T-cell (primary cell): Measurements from ENCODE around the gene ETDC. TPM values are rescaled to one million over a fixed set of nuclear protein-coding genes. Genes with fewer than 3 reads are reported as not detected.

ENCODE experiments used
- ATAC-seq, 4 experiments: fragments of 200-7000 bp in 3 of 4; fragments of 150-1000 bp in 1 of 4; cut with Tn5 transposase; replicated peaks in 1 of 4; 1 replicate in 3 of 4; 2 replicates in 1 of 4; pipeline ENCODE4 v1.10.0; 2021; ENCODE audit warnings: moderate library complexity in 3 of 4, mild to moderate bottlenecking in 2 of 4, moderate number of reproducible peaks in 1 of 4
- CTCF ChIA-PET, 2 donors: fragments of 300-600 bp; sonication (Branson Sonifier 250); formaldehyde crosslinking; loops; one replicate each; lab custom pipeline; 2022; ENCODE audit warnings: antibody characterized with exemption in 2 of 2; lab: Charles Lee
- POLR2A ChIA-PET, 2 donors: fragments of 300-600 bp; sonication (Branson Sonifier 250); formaldehyde crosslinking; loops; one replicate each; lab custom pipeline; 2022; ENCODE audit warnings: antibody characterized with exemption in 2 of 2; lab: Charles Lee
- DNase-seq, 35 experiments: peaks; one replicate each; pipeline versions ENCODE4 v3.0.0 to v3.0.0-alpha.2; 2013 to 2023
- H3K27ac ChIP-seq: one replicate; pipeline ENCODE4 v1.5.1; 2013; ENCODE audit warnings: low read length
- H3K27me3 ChIP-seq, 2 experiments: replicated peaks in 1 of 2; 1 replicate in 1 of 2; 2 replicates in 1 of 2; pipeline versions ENCODE4 v1.6.1 to v1.7.0; 2013; ENCODE audit warnings: low read length in 1 of 2, mixed read lengths in 1 of 2; ENCODE audit not compliant: control insufficient read depth in 2 of 2, insufficient read depth in 2 of 2; ENCODE audit errors: extremely low read depth in 1 of 2
- H3K36me3 ChIP-seq, 2 donors: 1 replicate in 1 of 2; 2 replicates in 1 of 2; pipeline versions ENCODE4 v1.6.1 to v1.7.0; 2013; ENCODE audit warnings: low read length in 1 of 2; ENCODE audit not compliant: control insufficient read depth in 2 of 2, insufficient read depth in 1 of 2; ENCODE audit errors: extremely low read depth in 1 of 2
- H3K4me1 ChIP-seq, 2 experiments: 1 replicate in 1 of 2; 2 replicates in 1 of 2; pipeline versions ENCODE4 v1.6.1 to v1.7.0; 2013; ENCODE audit warnings: low read length in 2 of 2, mixed read lengths in 1 of 2; ENCODE audit not compliant: insufficient read depth in 2 of 2, control insufficient read depth in 1 of 2; ENCODE audit errors: extremely low read depth in 1 of 2
- H3K4me3 ChIP-seq, 2 donors: 1 replicate in 1 of 2; 2 replicates in 1 of 2; pipeline versions ENCODE4 v1.5.1 to v1.7.0; 2013; ENCODE audit warnings: mild to moderate bottlenecking in 2 of 2, low read length in 1 of 2, moderate library complexity in 1 of 2; ENCODE audit not compliant: control insufficient read depth in 1 of 2; ENCODE audit errors: extremely low read depth in 1 of 2
- H3K9me3 ChIP-seq: 2 replicates; pipeline ENCODE4 v1.7.0; 2013
- H3K27ac Mint-ChIP-seq, 2 donors: one replicate each; pipeline ENCODE4 v1.8.0; 2020 to 2021; ENCODE audit warnings: mild to moderate bottlenecking in 2 of 2, mixed read lengths in 2 of 2
- H3K27me3 Mint-ChIP-seq, 2 donors: one replicate each; pipeline ENCODE4 v1.8.0; 2021 to 2022; ENCODE audit warnings: mixed read lengths in 2 of 2
- H3K36me3 Mint-ChIP-seq: one replicate; pipeline ENCODE4 v1.8.0; 2021; ENCODE audit warnings: mixed read lengths
- H3K4me1 Mint-ChIP-seq, 3 donors: one replicate each; pipeline ENCODE4 v1.8.0; 2020 to 2022; ENCODE audit warnings: mixed read lengths in 3 of 3, mild to moderate bottlenecking in 1 of 3
- H3K4me3 Mint-ChIP-seq, 3 donors: one replicate each; pipeline ENCODE4 v1.8.0; 2020 to 2022; ENCODE audit warnings: mild to moderate bottlenecking in 3 of 3, mixed read lengths in 3 of 3, moderate library complexity in 3 of 3
- H3K9me3 Mint-ChIP-seq, 3 donors: one replicate each; pipeline ENCODE4 v1.8.0; 2020 to 2022; ENCODE audit warnings: mixed read lengths in 3 of 3
- WGBS: methylation state at CpG from one replicate; pipeline ENCODE4 v1.1.5; 2013; ENCODE audit warnings: missing lambda C conversion rate; ENCODE audit not compliant: insufficient coverage; 5-methylcytosine and 5-hydroxymethylcytosine counted together
- total RNA-seq, 35 experiments: library from RNA in 6 of 35; stranded (reverse) in 6 of 35; fragments of 120-200 nt in 1 of 35; gene quantifications; one replicate each; pipeline versions ENCODE4 v1.2.1 to v1.2.4 and lab custom pipeline; 2013 to 2026

Gene ETDC
- total RNA-seq, 5 donors from 2014 or later (not counting 1 experiment from before 2014, with no cell fraction given): not detected

GRCh38 chrX:135287266-135287823 lies 21.9 kb upstream of the ETDC start:
- Histone ChIP-seq H3K27me3 (no peaks in the 10 kb centered on the region), H3K4me1 (no peaks in the 10 kb centered on the region), H3K4me3 (no peak overlapping the region), H3K36me3 (peaks cover 5 to 6% of the 10 kb centered on the region in 2 donors), H3K27ac (no peak overlapping the region), H3K9me3 (peaks cover 4% of the 10 kb centered on the region)
- H3K27ac Mint-ChIP-seq: no peak overlapping the region
- CTCF ChIA-PET: no interaction called here
- peaks cover 37% of the 10 kb centered on the region for H3K36me3 Mint-ChIP-seq
- no peaks in the 10 kb centered on the region for H3K4me1 Mint-ChIP-seq
- no peak for ATAC-seq
- H3K4me3 Mint-ChIP-seq: no peak overlapping the region
- DNase-seq: no peak
- peaks cover 4 to 28% (median 23%) of the 10 kb centered on the region in 3 donors for H3K9me3 Mint-ChIP-seq
- peaks cover 0 to 14% of the 10 kb centered on the region in 2 donors for H3K27me3 Mint-ChIP-seq
- no CpG with 5 or more reads among the region's 2 CpGs for WGBS
- POLR2A ChIA-PET: no interaction called here

GRCh38 chrX:135295238-135295943 lies 13.9 kb upstream of the ETDC start:
- Mint-ChIP-seq H3K36me3 (peaks cover 18% of the 10 kb centered on the region), H3K4me1 (peaks cover 11 to 33% (median 17%) of the 10 kb centered on the region in 3 donors), H3K9me3 (peaks cover 0 to 6% (median 0%) of the 10 kb centered on the region in 3 donors), H3K4me3 (peak overlapping the region; percentile 81 to 91 (median 88)), H3K27ac (peak overlapping the region; percentile 87), H3K27me3 (peaks cover 0 to 17% of the 10 kb centered on the region in 2 donors)
- Histone ChIP-seq H3K27me3 (no peaks in the 10 kb centered on the region), H3K36me3 (peaks cover 0 to 3% of the 10 kb centered on the region in 2 donors), H3K4me1 (peaks cover 7 to 13% of the 10 kb centered on the region in 2 experiments), H3K27ac (peak overlapping the region; percentile 72), H3K9me3 (no peaks in the 10 kb centered on the region), H3K4me3 (peak overlapping the region; percentile 63 to 76)
- WGBS: 2% methylated on average over 9 of the region's 26 CpGs
- ATAC-seq (peak; percentile 94 to 98 (median 97)), DNase-seq (peak; percentile 20 to 70 (median 55))
- ChIA-PET POLR2A (no interaction called here), CTCF (interaction anchor here in 1 of 2 donors (0.6 kb wide), 1 partner anchor 921 kb away, joined by 3 read pairs; no protein-coding TSS in a partner anchor)

- 36% methylated on average over 2 of the region's 10 CpGs for WGBS
- DNase-seq (peak in 1 of 35 experiments; percentile 6), ATAC-seq (peak; percentile 54 to 74 (median 68))
- Mint-ChIP-seq H3K9me3 (peaks cover 0 to 1% (median 0%) of the 10 kb centered on the region in 3 donors), H3K27ac (peak overlapping the region; percentile 87), H3K27me3 (peaks cover 0 to 17% of the 10 kb centered on the region in 2 donors), H3K4me3 (peak overlapping the region; percentile 81 to 91 (median 88)), H3K4me1 (peaks cover 11 to 33% (median 17%) of the 10 kb centered on the region in 3 donors), H3K36me3 (peaks cover 13% of the 10 kb centered on the region)
- Histone ChIP-seq H3K27ac (peak overlapping the region; percentile 72), H3K27me3 (no peaks in the 10 kb centered on the region), H3K9me3 (no peaks in the 10 kb centered on the region), H3K36me3 (peaks cover 0 to 3% of the 10 kb centered on the region in 2 donors), H3K4me3 (peak overlapping the region; percentile 63 to 76), H3K4me1 (peaks cover 7 to 13% of the 10 kb centered on the region in 2 experiments)
- POLR2A ChIA-PET: no interaction called here
- CTCF ChIA-PET: interaction anchor here in 1 of 2 donors (0.6 kb wide), 1 partner anchor 921 kb away, joined by 3 read pairs; no protein-coding TSS in a partner anchor
These were observed 13.4 kb upstream of the ETDC start for GRCh38 chrX:135295944-135296305.

- H3K4me3 ChIP-seq: no peak overlapping the region
- H3K27ac Mint-ChIP-seq: no peak overlapping the region
- H3K9me3 Mint-ChIP-seq: no peaks in the 10 kb centered on the region
- H3K27me3 ChIP-seq: no peaks in the 10 kb centered on the region
- no peak for DNase-seq
- H3K9me3 ChIP-seq: no peaks in the 10 kb centered on the region
- ChIA-PET CTCF (no interaction called here), POLR2A (no interaction called here)
- no peaks in the 10 kb centered on the region for H3K36me3 ChIP-seq
- H3K4me1 ChIP-seq: no peaks in the 10 kb centered on the region
- no CpG with 5 or more reads among the region's 5 CpGs for WGBS
- H3K27ac ChIP-seq: no peak overlapping the region
- no peak for ATAC-seq
- peaks cover 0 to 5% (median 0%) of the 10 kb centered on the region in 3 donors for H3K4me1 Mint-ChIP-seq
- no peak overlapping the region for H3K4me3 Mint-ChIP-seq
- peaks cover 0 to 15% of the 10 kb centered on the region in 2 donors for H3K27me3 Mint-ChIP-seq
- no peaks in the 10 kb centered on the region for H3K36me3 Mint-ChIP-seq
These were observed 6.9 kb upstream of the ETDC start for GRCh38 chrX:135302269-135302873.

- H3K27ac Mint-ChIP-seq: no peak overlapping the region
- CTCF ChIA-PET: no interaction called here
These were observed 4.5 kb upstream of the ETDC start for GRCh38 chrX:135304741-135305140.

GRCh38 chrX:135307171-135307570 lies 2.1 kb upstream of the ETDC start:
- H3K4me1 ChIP-seq: no peaks in the 10 kb centered on the region
- no peak overlapping the region for H3K27ac Mint-ChIP-seq
- POLR2A ChIA-PET: no interaction called here
- H3K27me3 Mint-ChIP-seq: peaks cover 0 to 12% of the 10 kb centered on the region in 2 donors
- CTCF ChIA-PET: no interaction called here
- no CpG with 5 or more reads among the region's 3 CpGs for WGBS
- ATAC-seq (no peak), DNase-seq (no peak)
- H3K27me3 ChIP-seq: no peaks in the 10 kb centered on the region
- no peak overlapping the region for H3K4me3 Mint-ChIP-seq
- H3K9me3 ChIP-seq: no peaks in the 10 kb centered on the region
- peaks cover 12% of the 10 kb centered on the region for H3K36me3 Mint-ChIP-seq
- H3K9me3 Mint-ChIP-seq: peaks cover 0 to 3% (median 0%) of the 10 kb centered on the region in 3 donors
- H3K27ac ChIP-seq: no peak overlapping the region
- H3K36me3 ChIP-seq: no peaks in the 10 kb centered on the region
- peaks cover 0 to 19% (median 6%) of the 10 kb centered on the region in 3 donors for H3K4me1 Mint-ChIP-seq
- H3K4me3 ChIP-seq: no peak overlapping the region

More at GRCh38 chrX:135304741-135305140, 4.5 kb upstream of the ETDC start:
- ATAC-seq (no peak), DNase-seq (no peak)
- peaks cover 0 to 12% of the 10 kb centered on the region in 2 donors for H3K27me3 Mint-ChIP-seq
- H3K9me3 Mint-ChIP-seq: no peaks in the 10 kb centered on the region
- POLR2A ChIA-PET: no interaction called here
- peaks cover 2% of the 10 kb centered on the region for H3K36me3 Mint-ChIP-seq
- peaks cover 0 to 16% (median 6%) of the 10 kb centered on the region in 3 donors for H3K4me1 Mint-ChIP-seq
- Histone ChIP-seq H3K36me3 (no peaks in the 10 kb centered on the region), H3K9me3 (no peaks in the 10 kb centered on the region), H3K4me1 (no peaks in the 10 kb centered on the region), H3K27ac (no peak overlapping the region), H3K27me3 (no peaks in the 10 kb centered on the region), H3K4me3 (no peak overlapping the region)
- H3K4me3 Mint-ChIP-seq: no peak overlapping the region
- WGBS: no CpG with 5 or more reads among the region's 2 CpGs
